Natural killer cell (primary cell): ENCODE data around the gene PARVB. TPM values are rescaled to one million over a fixed set of nuclear protein-coding genes. Genes with fewer than 3 reads are reported as not detected.

ENCODE experiments used
- ATAC-seq, 3 donors: fragments of 150-1000 bp in 2 of 3; fragments of 200-7000 bp in 1 of 3; cut with Tn5 transposase; 1 replicate in 1 of 3; 2 replicates in 2 of 3; pipeline ENCODE4 v1.10.0; 2021; ENCODE audit warnings: mild to moderate bottlenecking in 2 of 3, moderate library complexity in 2 of 3
- DNase-seq, 2 donors: peaks; one replicate each; pipeline versions ENCODE4 v3.0.0 to v3.0.0-alpha.2; 2013 to 2021; ENCODE audit warnings: mixed read lengths in 1 of 2
- H3K27ac ChIP-seq: one replicate; pipeline ENCODE4 v1.5.1; 2013; ENCODE audit warnings: mild to moderate bottlenecking, low read length
- H3K27me3 ChIP-seq: one replicate; pipeline ENCODE4 v1.6.1; 2013; ENCODE audit warnings: low read length; ENCODE audit not compliant: control insufficient read depth, insufficient read depth
- H3K36me3 ChIP-seq: one replicate; pipeline ENCODE4 v1.6.1; 2013; ENCODE audit warnings: low read length; ENCODE audit not compliant: control insufficient read depth, insufficient read depth
- H3K4me1 ChIP-seq: one replicate; pipeline ENCODE4 v1.6.1; 2013; ENCODE audit warnings: low read length; ENCODE audit not compliant: control insufficient read depth, insufficient read depth
- H3K4me3 ChIP-seq: one replicate; pipeline ENCODE4 v1.5.1; 2013; ENCODE audit warnings: low read length
- H3K9me3 ChIP-seq: one replicate; pipeline ENCODE4 v1.6.1; 2013; ENCODE audit warnings: low read length; ENCODE audit not compliant: control insufficient read depth, insufficient read depth
- H3K27ac Mint-ChIP-seq, 2 donors: one replicate each; pipeline ENCODE4 v1.8.0; 2022; ENCODE audit warnings: mild to moderate bottlenecking in 2 of 2, mixed read lengths in 2 of 2, moderate library complexity in 1 of 2
- H3K27me3 Mint-ChIP-seq, 2 donors: one replicate each; pipeline ENCODE4 v1.8.0; 2022; ENCODE audit warnings: low read depth in 2 of 2, mixed read lengths in 2 of 2
- H3K36me3 Mint-ChIP-seq: one replicate; pipeline ENCODE4 v1.8.0; 2022; ENCODE audit warnings: mixed read lengths
- H3K4me1 Mint-ChIP-seq, 2 donors: one replicate each; pipeline ENCODE4 v1.8.0; 2022; ENCODE audit warnings: mixed read lengths in 2 of 2
- H3K4me3 Mint-ChIP-seq: one replicate; pipeline ENCODE4 v1.8.0; 2022; ENCODE audit warnings: mild to moderate bottlenecking, moderate library complexity, mixed read lengths
- H3K9me3 Mint-ChIP-seq, 2 donors: one replicate each; pipeline ENCODE4 v1.8.0; 2022; ENCODE audit warnings: mixed read lengths in 2 of 2
- CTCF ChIP-seq: fragments of 200-600 bp; IDR thresholded peaks from one replicate; pipeline ENCODE4 v1.8.0; 2022; ENCODE audit warnings: antibody characterized with exemption
- WGBS: methylation state at CpG from one replicate; pipeline ENCODE4 v1.1.7; 2013; ENCODE audit warnings: missing lambda C conversion rate; ENCODE audit not compliant: insufficient coverage; 5-methylcytosine and 5-hydroxymethylcytosine counted together
- intact Hi-C: fragments of 100-400 bp; cut with micrococcal nuclease; formaldehyde crosslinking; loops from one replicate; pipeline ENCODE4 v1.14.2; 2022
- total RNA-seq, 4 donors: library from RNA; stranded (reverse); fragments of 120-200 nt in 1 of 4; gene quantifications; one replicate each; pipeline versions ENCODE4 v1.2.3 to v1.2.4, GENCODE V29; 2013 to 2022

The PARVB gene
- total RNA-seq, 3 donors from 2014 or later (not counting 1 experiment from before 2014, with no cell fraction given), result 2.9 to 12.5 (median 8.1) TPM

GRCh38 chr22:44186121-44186510 is 162.0 kb downstream of the PARVB start:
- peaks cover 30% of the 10 kb centered on the region for H3K4me1 ChIP-seq
- H3K4me3 Mint-ChIP-seq, result no peak overlapping the region

GRCh38 chr22:44186737-44187136 is 162.6 kb downstream of the PARVB start:
- no peaks in the 10 kb centered on the region for H3K9me3 ChIP-seq
- no peak for TF ChIP-seq CTCF
- peaks cover 33% of the 10 kb centered on the region for H3K4me1 ChIP-seq
- peak overlapping the region in 1 of 2 donors; percentile 31 for H3K27ac Mint-ChIP-seq
- H3K27ac ChIP-seq, result no peak overlapping the region
- no peak for DNase-seq
- H3K9me3 Mint-ChIP-seq, result no peaks in the 10 kb centered on the region
- ATAC-seq, result no peak
- H3K27me3 ChIP-seq, result no peaks in the 10 kb centered on the region
- H3K4me3 ChIP-seq, result no peak overlapping the region
- intact Hi-C loops, result no loop called here
- no peaks in the 10 kb centered on the region for H3K27me3 Mint-ChIP-seq
- H3K4me1 Mint-ChIP-seq, result peaks cover 22 to 41% of the 10 kb centered on the region in 2 donors
- WGBS, result 85% methylated on average over 4 of the region's 4 CpGs
- peaks cover 12% of the 10 kb centered on the region for H3K36me3 ChIP-seq
- no peaks in the 10 kb centered on the region for H3K36me3 Mint-ChIP-seq
- H3K4me3 Mint-ChIP-seq, result no peak overlapping the region

More at GRCh38 chr22:44186121-44186510, 162.0 kb downstream of the PARVB start:
- peak overlapping the region in 1 of 2 donors; percentile 31 for H3K27ac Mint-ChIP-seq
- peaks cover 23 to 46% of the 10 kb centered on the region in 2 donors for H3K4me1 Mint-ChIP-seq
- no peaks in the 10 kb centered on the region for H3K36me3 Mint-ChIP-seq
- Histone ChIP-seq H3K36me3 (peaks cover 12% of the 10 kb centered on the region), H3K27me3 (no peaks in the 10 kb centered on the region), H3K4me3 (no peak overlapping the region), H3K27ac (no peak overlapping the region), H3K9me3 (no peaks in the 10 kb centered on the region)
- intact Hi-C loops, result no loop called here
- ATAC-seq (no peak), DNase-seq (no peak)
- H3K9me3 Mint-ChIP-seq, result no peaks in the 10 kb centered on the region
- no peak for TF ChIP-seq CTCF
- WGBS, result 85% methylated on average over 8 of the region's 8 CpGs
- H3K27me3 Mint-ChIP-seq, result no peaks in the 10 kb centered on the region

- H3K4me1 ChIP-seq, result peaks cover 33% of the 10 kb centered on the region
- H3K36me3 ChIP-seq, result peaks cover 12% of the 10 kb centered on the region
- DNase-seq (no peak), ATAC-seq (no peak)
- Mint-ChIP-seq H3K27ac (peak overlapping the region in 1 of 2 donors; percentile 31), H3K4me1 (peaks cover 17 to 39% of the 10 kb centered on the region in 2 donors), H3K36me3 (no peaks in the 10 kb centered on the region), H3K4me3 (no peak overlapping the region), H3K27me3 (no peaks in the 10 kb centered on the region), H3K9me3 (no peaks in the 10 kb centered on the region)
- intact Hi-C loops, result no loop called here
- no peaks in the 10 kb centered on the region for H3K9me3 ChIP-seq
- H3K27ac ChIP-seq, result no peak overlapping the region
- 96% methylated on average over 10 of the region's 12 CpGs for WGBS
- no peak for TF ChIP-seq CTCF
- no peak overlapping the region for H3K4me3 ChIP-seq
- no peaks in the 10 kb centered on the region for H3K27me3 ChIP-seq
These were observed 163.6 kb downstream of the PARVB start for GRCh38 chr22:44187652-44188230.

GRCh38 chr22:44188316-44188715 is 164.2 kb downstream of the PARVB start:
- H3K9me3 Mint-ChIP-seq, result no peaks in the 10 kb centered on the region
- TF ChIP-seq CTCF, result no peak
- no peak overlapping the region for H3K4me3 Mint-ChIP-seq
- Histone ChIP-seq H3K9me3 (no peaks in the 10 kb centered on the region), H3K27me3 (no peaks in the 10 kb centered on the region), H3K4me1 (peaks cover 33% of the 10 kb centered on the region), H3K36me3 (peaks cover 12% of the 10 kb centered on the region), H3K27ac (no peak overlapping the region), H3K4me3 (no peak overlapping the region)
- DNase-seq (no peak), ATAC-seq (no peak)
- H3K27me3 Mint-ChIP-seq, result no peaks in the 10 kb centered on the region
- intact Hi-C loops, result no loop called here
- no peaks in the 10 kb centered on the region for H3K36me3 Mint-ChIP-seq
- H3K27ac Mint-ChIP-seq, result no peak overlapping the region
- peaks cover 18 to 39% of the 10 kb centered on the region in 2 donors for H3K4me1 Mint-ChIP-seq
- 95% methylated on average over 8 of the region's 8 CpGs for WGBS
